Gastrocnemius medialis (tissue), 4 donors: ENCODE data around the gene ZBTB21. TPM values are rescaled to one million over a fixed set of nuclear protein-coding genes. Genes with fewer than 3 reads are reported as not detected.

Source experiments
- ATAC-seq, 2 donors: fragments of 150-250 bp; one replicate each; pipeline ENCODE4 v1.9.1; 2016
- DNase-seq, 2 donors: peaks; one replicate each; pipeline ENCODE4 v3.0.0-alpha.2; 2019
- H3K27ac ChIP-seq, 4 donors: fragments of 200-600 bp; sonication (generic); 1 replicate in 1 of 4; 2 replicates in 3 of 4; pipeline ENCODE4 v1.5.1; 2016 to 2018; ENCODE audit warnings: mild to moderate bottlenecking in 2 of 4, moderate library complexity in 1 of 4
- H3K27me3 ChIP-seq, 3 donors: fragments of 200-600 bp; sonication (generic) in 2 of 3; 1 replicate in 1 of 3; 2 replicates in 2 of 3; pipeline versions ENCODE4 v1.5.1 to v1.6.0; 2016 to 2019; ENCODE audit warnings: mild to moderate bottlenecking in 1 of 3, moderate library complexity in 1 of 3
- H3K36me3 ChIP-seq, 2 donors: fragments of 200-600 bp; sonication (generic) in 1 of 2; one replicate each; pipeline ENCODE4 v1.5.1; 2017 to 2018
- H3K4me1 ChIP-seq, 2 donors: fragments of 200-600 bp; sonication (generic) in 1 of 2; one replicate each; pipeline ENCODE4 v1.5.1; 2016 to 2017; ENCODE audit warnings: mild to moderate bottlenecking in 2 of 2
- H3K4me3 ChIP-seq, 4 donors: fragments of 200-600 bp; sonication (generic) in 3 of 4; 1 replicate in 1 of 4; 2 replicates in 3 of 4; pipeline ENCODE4 v1.5.1; 2016 to 2019; ENCODE audit warnings: mild to moderate bottlenecking in 2 of 4
- H3K9me3 ChIP-seq, 3 donors: fragments of 200-600 bp; sonication (generic) in 2 of 3; 1 replicate in 1 of 3; 2 replicates in 2 of 3; pipeline ENCODE4 v1.5.1; 2016 to 2019
- POLR2A ChIP-seq, 2 donors: fragments of 450-650 bp; IDR thresholded peaks; one replicate each; pipeline ENCODE4 v1.6.1; 2017; ENCODE audit warnings: antibody characterized with exemption in 2 of 2, mild to moderate bottlenecking in 2 of 2, moderate library complexity in 2 of 2
- in situ Hi-C, 4 donors: fragments of 200-750 bp; cut with MboI; loops; one replicate each; pipeline versions ENCODE4 v1.15.0 to v1.8.0; 2017; ENCODE audit warnings: low sequenced_read_pairs in 4 of 4
- intact Hi-C: fragments of 100-400 bp; cut with DNase I; formaldehyde crosslinking; loops from one replicate; pipeline ENCODE4 v1.15.1; 2023; ENCODE audit warnings: low total_unique reads
- total RNA-seq, 4 donors: library from RNA; depleted of rRNA; stranded (reverse); fragments of >200 nt; gene quantifications; one replicate each; pipeline versions ENCODE4 v1.1.0 to v1.2.3, GENCODE V29; 2016
- TF ChIP-seq, protein P1 (sequence below), 5 experiments: fragments of 450-650 bp in 3 of 5; fragments of 200-600 bp in 2 of 5; sonication (generic) in 2 of 5; IDR thresholded peaks in 4 of 5; conservative IDR thresholded peaks in 1 of 5; 1 replicate in 4 of 5; 2 replicates in 1 of 5; pipeline ENCODE4 v1.5.1; 2016 to 2019; ENCODE audit warnings: antibody characterized with exemption in 5 of 5, mild to moderate bottlenecking in 3 of 5, moderate library complexity in 3 of 5

Gene ZBTB21
- total RNA-seq, 4 donors from 2014 or later: 1.9 to 5.0 (median 4.0) TPM

DNA sequence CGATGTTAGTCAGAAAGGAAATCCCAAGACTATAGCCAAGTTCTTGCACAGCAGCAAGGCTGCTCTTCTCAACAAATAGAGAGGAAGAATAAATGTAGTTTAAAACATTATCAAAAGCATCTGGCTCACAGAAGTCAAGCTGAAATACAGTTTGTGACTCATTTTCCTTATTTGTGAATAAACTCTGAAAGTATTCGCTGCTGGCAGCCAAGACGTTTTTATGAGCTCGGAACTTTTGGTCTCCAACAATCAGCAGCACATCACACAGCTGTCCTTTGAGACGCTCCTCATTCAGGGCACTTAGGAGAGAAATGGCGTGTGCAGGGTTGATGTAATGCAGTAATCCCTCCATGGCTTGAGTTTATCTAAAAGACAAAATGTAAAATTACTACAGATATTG lies 16.4 kb downstream of the ZBTB21 start:
- peaks cover 3 to 42% of the 10 kb centered on the region in 2 donors for H3K36me3 ChIP-seq
- no peaks in the 10 kb centered on the region for H3K27me3 ChIP-seq
- intact Hi-C loops (no loop called here), in situ Hi-C loops (no loop called here)
- TF ChIP-seq POLR2A (IDR thresholded peaks at IDR 0.05): no peak
- TF ChIP-seq, protein P1, sequence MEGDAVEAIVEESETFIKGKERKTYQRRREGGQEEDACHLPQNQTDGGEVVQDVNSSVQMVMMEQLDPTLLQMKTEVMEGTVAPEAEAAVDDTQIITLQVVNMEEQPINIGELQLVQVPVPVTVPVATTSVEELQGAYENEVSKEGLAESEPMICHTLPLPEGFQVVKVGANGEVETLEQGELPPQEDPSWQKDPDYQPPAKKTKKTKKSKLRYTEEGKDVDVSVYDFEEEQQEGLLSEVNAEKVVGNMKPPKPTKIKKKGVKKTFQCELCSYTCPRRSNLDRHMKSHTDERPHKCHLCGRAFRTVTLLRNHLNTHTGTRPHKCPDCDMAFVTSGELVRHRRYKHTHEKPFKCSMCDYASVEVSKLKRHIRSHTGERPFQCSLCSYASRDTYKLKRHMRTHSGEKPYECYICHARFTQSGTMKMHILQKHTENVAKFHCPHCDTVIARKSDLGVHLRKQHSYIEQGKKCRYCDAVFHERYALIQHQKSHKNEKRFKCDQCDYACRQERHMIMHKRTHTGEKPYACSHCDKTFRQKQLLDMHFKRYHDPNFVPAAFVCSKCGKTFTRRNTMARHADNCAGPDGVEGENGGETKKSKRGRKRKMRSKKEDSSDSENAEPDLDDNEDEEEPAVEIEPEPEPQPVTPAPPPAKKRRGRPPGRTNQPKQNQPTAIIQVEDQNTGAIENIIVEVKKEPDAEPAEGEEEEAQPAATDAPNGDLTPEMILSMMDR (IDR thresholded peaks at IDR 0.05 in 4 of 5, conservative IDR thresholded peaks at IDR 0.05 in 1 of 5): no peak
- H3K9me3 ChIP-seq: no peaks in the 10 kb centered on the region
- no peak overlapping the region for H3K27ac ChIP-seq
- peaks cover 0 to 4% of the 10 kb centered on the region in 2 donors for H3K4me1 ChIP-seq
- peak in 1 of 2 donors; percentile 66 for ATAC-seq
- no peak overlapping the region for H3K4me3 ChIP-seq
- DNase-seq: no peak

DNA sequence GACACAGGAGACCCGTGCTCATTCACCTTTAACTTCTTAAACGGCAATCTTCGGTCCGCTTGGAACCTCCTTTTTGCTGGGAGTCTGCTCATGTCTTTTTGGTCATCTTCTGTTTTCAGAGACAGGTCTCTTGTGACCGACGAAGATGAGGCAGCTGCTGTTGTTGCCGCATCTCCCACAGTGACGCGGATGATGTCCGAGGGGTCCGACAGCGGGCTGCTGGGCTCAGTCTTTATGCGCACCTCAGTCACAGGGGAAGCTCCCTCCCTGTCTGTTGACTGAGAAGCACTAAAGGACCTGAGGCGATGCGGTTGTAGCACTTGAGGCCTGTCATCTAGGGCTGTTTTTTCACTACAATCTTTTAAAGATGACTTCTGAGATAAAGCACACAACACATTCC lies 17.6 kb downstream of the ZBTB21 start:
- TF ChIP-seq POLR2A (IDR thresholded peaks at IDR 0.05): no peak
- TF ChIP-seq, protein P1 (IDR thresholded peaks at IDR 0.05 in 4 of 5, conservative IDR thresholded peaks at IDR 0.05 in 1 of 5): no peak
- Histone ChIP-seq H3K27me3 (no peaks in the 10 kb centered on the region), H3K27ac (no peak overlapping the region), H3K4me3 (no peak overlapping the region), H3K36me3 (peaks cover 3 to 42% of the 10 kb centered on the region in 2 donors), H3K4me1 (peaks cover 0 to under 1% of the 10 kb centered on the region in 2 donors), H3K9me3 (no peaks in the 10 kb centered on the region)
- ATAC-seq (no peak), DNase-seq (no peak)
- intact Hi-C loops: no loop called here
- in situ Hi-C loops: no loop called here

DNA sequence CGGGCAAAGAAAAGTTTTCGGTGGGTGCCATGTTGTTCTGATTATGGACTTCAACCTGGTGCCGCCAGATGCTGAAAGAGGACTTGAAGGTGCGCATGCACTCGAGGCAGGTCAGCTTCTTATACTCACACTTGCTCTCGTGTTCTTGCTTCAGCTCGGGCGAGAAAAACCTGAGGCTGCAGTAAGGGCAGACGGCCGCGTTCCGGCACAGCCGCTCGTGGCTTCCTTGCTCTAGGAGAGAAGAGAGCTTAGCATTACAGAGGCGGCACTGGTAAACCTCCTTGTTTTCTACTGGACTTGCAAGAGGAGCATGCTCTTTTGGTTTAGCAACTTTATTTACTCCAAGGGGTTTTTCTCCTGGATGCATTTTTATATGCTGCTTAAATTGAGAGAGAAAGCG lies 18.5 kb downstream of the ZBTB21 start:
- ATAC-seq (no peak), DNase-seq (no peak)
- intact Hi-C loops (no loop called here), in situ Hi-C loops (no loop called here)
- Histone ChIP-seq H3K4me1 (no peaks in the 10 kb centered on the region), H3K36me3 (peaks cover 3 to 42% of the 10 kb centered on the region in 2 donors), H3K27ac (no peak overlapping the region), H3K9me3 (no peaks in the 10 kb centered on the region), H3K27me3 (no peaks in the 10 kb centered on the region), H3K4me3 (no peak overlapping the region)
- TF ChIP-seq, protein P1 (IDR thresholded peaks at IDR 0.05 in 4 of 5, conservative IDR thresholded peaks at IDR 0.05 in 1 of 5): no peak
- no peak for TF ChIP-seq POLR2A (IDR thresholded peaks at IDR 0.05)

DNA sequence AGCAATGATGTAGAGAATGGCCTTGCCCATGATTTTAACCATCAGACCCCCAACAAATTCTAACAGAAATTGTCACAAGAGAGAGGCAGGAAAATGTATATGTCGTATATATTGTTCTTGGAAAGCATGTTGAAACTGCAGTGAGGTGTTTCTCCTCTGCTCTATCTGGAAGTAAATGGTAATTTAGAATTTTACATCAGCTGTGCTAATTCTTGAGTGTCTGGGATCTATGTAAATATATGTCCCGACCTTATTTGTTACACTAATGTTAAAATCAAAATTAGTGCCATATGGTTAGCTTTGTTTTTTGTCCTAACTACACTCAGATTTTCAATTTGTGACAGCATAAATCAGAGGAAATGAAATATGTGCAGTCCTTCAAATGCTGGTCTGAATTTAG lies 20.5 kb downstream of the ZBTB21 start:
- DNase-seq (no peak), ATAC-seq (no peak)
- Histone ChIP-seq H3K27ac (no peak overlapping the region), H3K4me1 (no peaks in the 10 kb centered on the region), H3K36me3 (peaks cover 3 to 32% of the 10 kb centered on the region in 2 donors), H3K9me3 (no peaks in the 10 kb centered on the region), H3K4me3 (no peak overlapping the region), H3K27me3 (no peaks in the 10 kb centered on the region)
- in situ Hi-C loops: no loop called here
- intact Hi-C loops: no loop called here
- no peak for TF ChIP-seq POLR2A (IDR thresholded peaks at IDR 0.05)
- TF ChIP-seq, protein P1 (IDR thresholded peaks at IDR 0.05 in 4 of 5, conservative IDR thresholded peaks at IDR 0.05 in 1 of 5): no peak

DNA sequence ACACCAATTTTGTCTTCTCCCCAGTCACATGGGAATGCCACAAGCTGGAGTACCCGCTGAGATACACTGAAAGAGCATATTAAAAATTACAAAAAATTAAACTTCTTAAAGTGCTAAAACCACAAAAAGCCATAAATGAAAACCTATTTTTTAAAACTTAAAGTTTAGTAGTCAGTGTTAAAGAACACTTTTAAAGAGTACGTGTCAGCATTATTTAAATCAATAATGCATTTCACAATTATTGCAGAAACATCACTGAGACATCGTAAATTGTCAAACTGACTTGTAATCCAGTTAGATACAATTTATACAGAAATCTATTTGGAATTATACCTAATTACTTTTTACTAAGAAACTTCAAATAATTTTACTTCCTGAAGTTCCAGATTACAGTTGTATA lies 22.9 kb downstream of the ZBTB21 start:
- TF ChIP-seq, protein P1 (IDR thresholded peaks at IDR 0.05 in 4 of 5, conservative IDR thresholded peaks at IDR 0.05 in 1 of 5): no peak
- no peak for TF ChIP-seq POLR2A (IDR thresholded peaks at IDR 0.05)
- no peak overlapping the region for H3K27ac ChIP-seq
- no peak for ATAC-seq
- no peak overlapping the region for H3K4me3 ChIP-seq
- no peaks in the 10 kb centered on the region for H3K4me1 ChIP-seq
- intact Hi-C loops (no loop called here), in situ Hi-C loops (no loop called here)
- H3K36me3 ChIP-seq: peaks cover under 1 to 15% of the 10 kb centered on the region in 2 donors
- H3K9me3 ChIP-seq: no peaks in the 10 kb centered on the region
- no peaks in the 10 kb centered on the region for H3K27me3 ChIP-seq
- no peak for DNase-seq
